ENCODE results near the gene LRRC32. TPM values are rescaled to one million over a fixed set of nuclear protein-coding genes. Genes with fewer than 3 reads are reported as not detected.

The LRRC32 gene
- 39.7 and 40.3 TPM in 2 replicates for polyA plus RNA-seq (2013)

DNA sequence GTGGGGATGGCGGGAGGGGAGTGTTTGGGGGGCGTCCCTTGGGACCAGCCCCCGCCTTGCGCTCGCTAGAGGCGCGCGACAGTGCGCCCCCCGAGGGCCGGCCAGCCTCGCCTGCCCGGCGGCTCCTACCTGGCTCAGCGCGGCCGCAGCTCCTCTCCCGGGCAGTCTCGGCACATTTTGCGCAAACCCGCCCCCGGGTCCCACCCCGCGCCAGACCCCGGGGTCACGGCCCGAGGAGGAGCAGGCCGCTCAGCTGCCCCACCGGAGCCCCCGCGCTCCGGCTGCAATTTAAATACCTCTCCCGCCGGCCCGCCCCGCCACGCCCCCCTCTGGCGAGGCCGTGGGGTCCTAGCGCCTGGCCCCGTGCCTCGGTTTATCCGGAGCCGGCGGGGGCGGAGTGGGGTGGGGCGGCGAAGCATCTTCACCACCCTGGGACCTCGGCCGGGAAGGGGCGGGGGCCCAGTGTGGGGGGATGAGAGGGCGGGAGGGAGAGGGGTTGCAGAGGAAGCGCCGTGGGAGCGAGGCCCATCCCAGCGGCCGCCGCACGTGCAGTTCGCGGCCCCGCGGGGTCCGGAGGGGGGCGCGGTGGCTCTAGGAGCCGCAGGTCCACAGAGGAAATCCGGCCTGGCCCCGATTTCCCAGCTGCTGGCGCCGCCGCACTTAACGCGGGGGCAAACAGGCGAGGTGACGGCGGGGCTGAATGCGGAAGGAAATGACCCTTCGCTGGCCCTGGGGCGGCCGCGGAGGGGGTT is at the start of gene LRRC32:
Gene LRRC32 (minus strand): TSS at position 263 of the 752 bp plus-strand sequence. CDS start 4,793 bp downstream, outside the sequence.
- H2BK12ac ChIP-seq (ENCODE audit: low read length), result peak within 1 kb of the TSS; percentile 65

DNA sequence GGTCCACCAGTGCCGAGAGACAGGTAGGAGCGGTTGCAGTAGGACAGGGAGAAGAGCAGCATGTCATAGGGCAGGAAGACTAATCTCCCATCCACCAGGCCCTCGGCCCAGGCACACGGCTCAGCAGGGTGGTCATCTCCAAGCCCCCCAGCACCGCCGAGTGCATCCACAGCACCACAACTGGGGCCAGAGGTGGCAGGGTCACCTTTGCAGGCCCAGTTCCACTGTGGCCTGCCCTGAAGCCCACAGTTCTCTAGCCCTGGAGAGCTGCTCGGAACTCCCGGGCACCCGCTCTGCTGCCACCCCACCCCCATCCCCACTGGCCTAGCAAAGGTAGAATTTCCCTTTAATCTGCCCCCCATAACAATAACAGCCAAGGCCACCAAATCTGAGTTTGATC is 49.1 kb upstream of the LRRC32 start:
- no peak overlapping the region for H3K18ac ChIP-seq (ENCODE audit: low read length)
- H4K91ac ChIP-seq (ENCODE audit: low read depth, low read length), result no peak overlapping the region
- H3K36me3 ChIP-seq (ENCODE audit: control insufficient read depth in 1 of 2, insufficient read depth in 2 of 2, low read length in 2 of 2), result no peaks in the 10 kb centered on the region
- H3K9ac ChIP-seq (ENCODE audit: low read length), result no peak overlapping the region
- H2AFZ ChIP-seq (ENCODE audit: insufficient read depth, low read length, poor library complexity), result no peak overlapping the region
- no peak overlapping the region for H2BK5ac ChIP-seq (ENCODE audit: low read depth, low read length, poor library complexity)
- H3K27ac ChIP-seq (ENCODE audit: low read depth, low read length), result no peak overlapping the region
- H3K4ac ChIP-seq (ENCODE audit: low read depth, low read length), result no peak overlapping the region
- no peak overlapping the region for H3K14ac ChIP-seq (ENCODE audit: low read length)
- DNase-seq, result no peak
- H3K9me3 ChIP-seq (ENCODE audit: insufficient read depth, low read depth, low read length), result no peaks in the 10 kb centered on the region
- no peak overlapping the region for H3K4me2 ChIP-seq (ENCODE audit: low read length)
- H3K23ac ChIP-seq (ENCODE audit: low read length), result no peak overlapping the region
- no peak overlapping the region for H4K8ac ChIP-seq (ENCODE audit: low read depth, low read length)
- H2AK5ac ChIP-seq (ENCODE audit: low read length), result no peak overlapping the region
- H3K4me3 ChIP-seq (ENCODE audit: low read depth, low read length), result no peak overlapping the region
- no peak overlapping the region for H4K12ac ChIP-seq (ENCODE audit: low read depth, low read length)
- H3K79me1 ChIP-seq (ENCODE audit: low read length), result no peaks in the 10 kb centered on the region
- no peak overlapping the region for H2BK120ac ChIP-seq (ENCODE audit: insufficient read depth, low read length, poor library complexity)
- no peaks in the 10 kb centered on the region for H3K79me2 ChIP-seq (ENCODE audit: control insufficient read depth, insufficient read depth, low read length, poor library complexity)
- H2BK12ac ChIP-seq (ENCODE audit: low read length), result no peak overlapping the region
- no CpG with 5 or more reads among the region's 9 CpGs for WGBS (ENCODE audit: extremely low coverage, insufficient coverage, insufficient read length)
- no peaks in the 10 kb centered on the region for H3K27me3 ChIP-seq (ENCODE audit: insufficient read depth, low read length)
- no peaks in the 10 kb centered on the region for H3K4me1 ChIP-seq (ENCODE audit: control insufficient read depth in 1 of 2, insufficient read depth in 2 of 2, low read length in 2 of 2)

More for the DNA sequence above, at the start of gene LRRC32:
- WGBS (ENCODE audit: extremely low coverage, insufficient coverage, insufficient read length), result no CpG with 5 or more reads among the region's 82 CpGs
- Histone ChIP-seq H3K9me3 (ENCODE audit: insufficient read depth, low read depth, low read length) (peaks cover 3% of the 10 kb centered on the region), H3K4me2 (ENCODE audit: low read length) (peak within 1 kb of the TSS; percentile 61), H3K27me3 (ENCODE audit: insufficient read depth, low read length) (no peaks in the 10 kb centered on the region), H4K8ac (ENCODE audit: low read depth, low read length) (peak within 1 kb of the TSS; percentile 17), H3K14ac (ENCODE audit: low read length) (peak within 1 kb of the TSS; percentile 51), H4K91ac (ENCODE audit: low read depth, low read length) (peak within 1 kb of the TSS; percentile 74), H4K12ac (ENCODE audit: low read depth, low read length) (no peak within 1 kb of the TSS), H2AFZ (ENCODE audit: insufficient read depth, low read length, poor library complexity) (peak within 1 kb of the TSS; percentile 10), H3K79me1 (ENCODE audit: low read length) (peaks cover 20% of the 10 kb centered on the region), H3K36me3 (ENCODE audit: control insufficient read depth in 1 of 2, insufficient read depth in 2 of 2, low read length in 2 of 2) (peaks cover 3 to 6% of the 10 kb centered on the region in 2 experiments), H2BK120ac (ENCODE audit: insufficient read depth, low read length, poor library complexity) (peak within 1 kb of the TSS; percentile 79), H3K18ac (ENCODE audit: low read length) (peak within 1 kb of the TSS; percentile 83), H2BK5ac (ENCODE audit: low read depth, low read length, poor library complexity) (peak within 1 kb of the TSS; percentile 18), H3K79me2 (ENCODE audit: control insufficient read depth, insufficient read depth, low read length, poor library complexity) (peaks cover 16% of the 10 kb centered on the region), H3K23ac (ENCODE audit: low read length) (no peak within 1 kb of the TSS), H2AK5ac (ENCODE audit: low read length) (peak within 1 kb of the TSS; percentile 42), H3K4me3 (ENCODE audit: low read depth, low read length) (peak within 1 kb of the TSS; percentile 74), H3K4ac (ENCODE audit: low read depth, low read length) (peak within 1 kb of the TSS; percentile 7), H3K4me1 (ENCODE audit: control insufficient read depth in 1 of 2, insufficient read depth in 2 of 2, low read length in 2 of 2) (peaks cover 20 to 35% of the 10 kb centered on the region in 2 experiments), H3K9ac (ENCODE audit: low read length) (peak within 1 kb of the TSS; percentile 17), H3K27ac (ENCODE audit: low read depth, low read length) (no peak within 1 kb of the TSS)
- peak; percentile 49 to 56 for DNase-seq

GRCh38 chr11:76719281-76719680 is 48.7 kb upstream of the LRRC32 start:
- Histone ChIP-seq H3K23ac (ENCODE audit: low read length) (no peak overlapping the region), H3K18ac (ENCODE audit: low read length) (no peak overlapping the region), H3K4ac (ENCODE audit: low read depth, low read length) (no peak overlapping the region), H2AK5ac (ENCODE audit: low read length) (no peak overlapping the region), H4K91ac (ENCODE audit: low read depth, low read length) (no peak overlapping the region), H3K79me2 (ENCODE audit: control insufficient read depth, insufficient read depth, low read length, poor library complexity) (no peaks in the 10 kb centered on the region), H2BK120ac (ENCODE audit: insufficient read depth, low read length, poor library complexity) (no peak overlapping the region), H4K12ac (ENCODE audit: low read depth, low read length) (no peak overlapping the region), H3K9ac (ENCODE audit: low read length) (no peak overlapping the region), H3K36me3 (ENCODE audit: control insufficient read depth in 1 of 2, insufficient read depth in 2 of 2, low read length in 2 of 2) (no peaks in the 10 kb centered on the region), H3K27ac (ENCODE audit: low read depth, low read length) (no peak overlapping the region), H3K27me3 (ENCODE audit: insufficient read depth, low read length) (no peaks in the 10 kb centered on the region), H4K8ac (ENCODE audit: low read depth, low read length) (no peak overlapping the region), H3K79me1 (ENCODE audit: low read length) (no peaks in the 10 kb centered on the region), H3K4me1 (ENCODE audit: control insufficient read depth in 1 of 2, insufficient read depth in 2 of 2, low read length in 2 of 2) (no peaks in the 10 kb centered on the region), H3K14ac (ENCODE audit: low read length) (no peak overlapping the region), H2BK5ac (ENCODE audit: low read depth, low read length, poor library complexity) (no peak overlapping the region), H2AFZ (ENCODE audit: insufficient read depth, low read length, poor library complexity) (no peak overlapping the region), H3K4me3 (ENCODE audit: low read depth, low read length) (no peak overlapping the region), H3K9me3 (ENCODE audit: insufficient read depth, low read depth, low read length) (no peaks in the 10 kb centered on the region), H2BK12ac (ENCODE audit: low read length) (no peak overlapping the region), H3K4me2 (ENCODE audit: low read length) (no peak overlapping the region)
- DNase-seq, result no peak
- WGBS (ENCODE audit: extremely low coverage, insufficient coverage, insufficient read length), result no CpG with 5 or more reads among the region's 19 CpGs

DNA sequence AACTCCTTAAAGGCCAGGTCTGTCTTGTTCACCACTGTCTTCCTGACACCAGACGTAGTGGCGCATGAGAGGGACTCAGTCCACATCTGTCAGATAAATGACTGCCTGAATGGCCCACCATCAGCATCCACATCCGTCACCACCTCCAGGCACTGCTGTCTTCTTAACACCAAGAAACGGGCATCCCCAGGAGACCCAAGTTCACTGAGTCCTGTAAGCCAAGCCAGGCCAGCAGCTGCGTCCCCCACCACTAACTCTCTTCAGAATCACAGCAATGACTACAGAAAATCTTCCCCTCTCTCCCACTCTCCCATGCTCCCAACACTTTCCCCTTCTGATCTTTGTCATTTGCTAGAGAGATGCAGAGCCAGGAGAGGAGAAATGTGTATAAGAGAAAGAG is 47.3 kb upstream of the LRRC32 start:
- no peak overlapping the region for H3K4me3 ChIP-seq (ENCODE audit: low read depth, low read length)
- no peak overlapping the region for H2AFZ ChIP-seq (ENCODE audit: insufficient read depth, low read length, poor library complexity)
- H3K23ac ChIP-seq (ENCODE audit: low read length), result no peak overlapping the region
- no peak overlapping the region for H2AK5ac ChIP-seq (ENCODE audit: low read length)
- H3K4me1 ChIP-seq (ENCODE audit: control insufficient read depth in 1 of 2, insufficient read depth in 2 of 2, low read length in 2 of 2), result no peaks in the 10 kb centered on the region
- no peak overlapping the region for H4K8ac ChIP-seq (ENCODE audit: low read depth, low read length)
- H2BK5ac ChIP-seq (ENCODE audit: low read depth, low read length, poor library complexity), result no peak overlapping the region
- H2BK12ac ChIP-seq (ENCODE audit: low read length), result no peak overlapping the region
- H3K79me2 ChIP-seq (ENCODE audit: control insufficient read depth, insufficient read depth, low read length, poor library complexity), result no peaks in the 10 kb centered on the region
- H3K79me1 ChIP-seq (ENCODE audit: low read length), result no peaks in the 10 kb centered on the region
- H3K9me3 ChIP-seq (ENCODE audit: insufficient read depth, low read depth, low read length), result peaks cover 2% of the 10 kb centered on the region
- H3K9ac ChIP-seq (ENCODE audit: low read length), result no peak overlapping the region
- no peak overlapping the region for H3K27ac ChIP-seq (ENCODE audit: low read depth, low read length)
- H3K18ac ChIP-seq (ENCODE audit: low read length), result no peak overlapping the region
- no peak overlapping the region for H2BK120ac ChIP-seq (ENCODE audit: insufficient read depth, low read length, poor library complexity)
- no peak overlapping the region for H3K4me2 ChIP-seq (ENCODE audit: low read length)
- no peaks in the 10 kb centered on the region for H3K27me3 ChIP-seq (ENCODE audit: insufficient read depth, low read length)
- no peaks in the 10 kb centered on the region for H3K36me3 ChIP-seq (ENCODE audit: control insufficient read depth in 1 of 2, insufficient read depth in 2 of 2, low read length in 2 of 2)
- no peak overlapping the region for H4K91ac ChIP-seq (ENCODE audit: low read depth, low read length)
- H3K14ac ChIP-seq (ENCODE audit: low read length), result no peak overlapping the region
- H3K4ac ChIP-seq (ENCODE audit: low read depth, low read length), result no peak overlapping the region
- no CpG with 5 or more reads among the region's 5 CpGs for WGBS (ENCODE audit: extremely low coverage, insufficient coverage, insufficient read length)
- no peak overlapping the region for H4K12ac ChIP-seq (ENCODE audit: low read depth, low read length)
- DNase-seq, result no peak
